H1 (cell line): ENCODE measurements around the gene PBX2. TPM values are rescaled to one million over a fixed set of nuclear protein-coding genes. Genes with fewer than 3 reads are reported as not detected.

Experiments
- CTCF ChIA-PET: fragments of 300-600 bp; sonication (Branson Sonifier 250); formaldehyde crosslinking; loops from one replicate; lab custom pipeline; 2021; ENCODE audit not compliant: partially characterized antibody; lab: Charles Lee
- POLR2A ChIA-PET: fragments of 300-600 bp; sonication (Branson Sonifier 250); formaldehyde crosslinking; loops from one replicate; lab custom pipeline; 2021; ENCODE audit warnings: inconsistent platforms; ENCODE audit not compliant: partially characterized antibody; lab: Charles Lee
- DNase-seq, 2 experiments: peaks; one replicate each; pipeline versions ENCODE4 v3.0.0 to v3.0.0-alpha.2; 2010 to 2022; ENCODE audit warnings: low spot score in 2 of 2, low read depth in 1 of 2, mixed read lengths in 1 of 2
- FAIRE-seq: peaks from 2 replicates; lab custom pipeline; 2011; peaks lifted over from hg19 to GRCh38; lab: Jason Lieb, UNC
- H2AFZ ChIP-seq: 2 replicates; pipeline ENCODE4 v1.8.1; 2012; ENCODE audit warnings: low read length, inconsistent platforms
- H2AK5ac ChIP-seq: 2 replicates; pipeline ENCODE4 v1.6.1; 2013; ENCODE audit warnings: low read depth, low read length
- H2BK120ac ChIP-seq: replicated peaks from 2 replicates; pipeline ENCODE3; 2013; ENCODE audit warnings: low read depth, low read length, inconsistent platforms
- H2BK12ac ChIP-seq: 2 replicates; pipeline ENCODE4 v1.6.1; 2013; ENCODE audit warnings: low read depth, low read length
- H2BK15ac ChIP-seq: 2 replicates; pipeline ENCODE4 v1.6.1; 2013; ENCODE audit warnings: low read length
- H2BK20ac ChIP-seq: 2 replicates; pipeline ENCODE4 v1.6.1; 2013; ENCODE audit warnings: low read length
- H2BK5ac ChIP-seq: 2 replicates; pipeline ENCODE4 v1.6.1; 2013; ENCODE audit warnings: low read depth, low read length
- H3K14ac ChIP-seq: 2 replicates; pipeline ENCODE4 v1.6.1; 2013; ENCODE audit warnings: inconsistent platforms; ENCODE audit not compliant: insufficient read length
- H3K18ac ChIP-seq: 2 replicates; pipeline ENCODE4 v1.6.1; 2013; ENCODE audit warnings: low read length; ENCODE audit errors: extremely low read depth
- H3K23ac ChIP-seq: 2 replicates; pipeline ENCODE4 v1.6.1; 2013; ENCODE audit warnings: inconsistent platforms; ENCODE audit not compliant: insufficient read length
- H3K23me2 ChIP-seq: 2 replicates; pipeline ENCODE4 v1.6.1; 2013; ENCODE audit warnings: low read depth, low read length
- H3K27ac ChIP-seq: 2 replicates; pipeline ENCODE4 v1.6.1; 2011; ENCODE audit warnings: low read depth, low read length, inconsistent platforms
- H3K27me3 ChIP-seq, 4 experiments: replicated peaks in 1 of 4; 1 replicate in 1 of 4; 2 replicates in 3 of 4; pipeline versions ENCODE4 v1.6.1 to v1.8.1; 2011 to 2013; ENCODE audit warnings: low read length in 3 of 4, mild to moderate bottlenecking in 3 of 4, inconsistent platforms in 2 of 4, mixed read lengths in 2 of 4, moderate library complexity in 1 of 4; ENCODE audit not compliant: control insufficient read depth in 3 of 4, insufficient read depth in 3 of 4; ENCODE audit errors: extremely low read depth in 1 of 4
- H3K36me3 ChIP-seq, 4 experiments: 2 replicates each; pipeline versions ENCODE4 v1.6.1 to v1.8.1; 2011 to 2013; ENCODE audit warnings: mild to moderate bottlenecking in 4 of 4, low read length in 3 of 4, moderate library complexity in 2 of 4, control low read depth in 1 of 4, inconsistent platforms in 1 of 4; ENCODE audit not compliant: insufficient read depth in 4 of 4, control insufficient read depth in 2 of 4
- H3K4ac ChIP-seq: replicated peaks from 2 replicates; pipeline ENCODE3; 2013; ENCODE audit warnings: low read length, low read depth, mixed read lengths, inconsistent platforms; ENCODE audit not compliant: insufficient read length
- H3K4me1 ChIP-seq, 4 experiments: replicated peaks in 1 of 4; 1 replicate in 1 of 4; 2 replicates in 3 of 4; pipeline versions ENCODE4 v1.6.1 to v1.8.1; 2011 to 2013; ENCODE audit warnings: low read length in 3 of 4, inconsistent platforms in 2 of 4, mixed read lengths in 1 of 4; ENCODE audit not compliant: insufficient read depth in 4 of 4, control insufficient read depth in 3 of 4
- H3K4me2 ChIP-seq, 2 experiments: 2 replicates each; pipeline versions ENCODE4 v1.6.1 to v1.8.1; 2011 to 2013; ENCODE audit warnings: low read depth in 2 of 2, low read length in 2 of 2, control low read depth in 1 of 2, inconsistent platforms in 1 of 2, mild to moderate bottlenecking in 1 of 2; ENCODE audit not compliant: insufficient read depth in 1 of 2
- H3K4me3 ChIP-seq, 4 experiments: fragments of 200-600, 300-600 bp in 1 of 4; sonication (generic), shearing (Covaris generic), sonication (Bioruptor Twin) in 1 of 4; 2 replicates each; pipeline versions ENCODE4 v1.5.1 to v1.8.1; 2011 to 2016; ENCODE audit warnings: low read length in 4 of 4, low read depth in 3 of 4, control low read depth in 2 of 4, inconsistent platforms in 2 of 4, mild to moderate bottlenecking in 2 of 4, mixed read lengths in 1 of 4, moderate library complexity in 1 of 4; ENCODE audit not compliant: insufficient read depth in 2 of 4; ENCODE audit errors: extremely low read depth in 1 of 4
- H3K56ac ChIP-seq: replicated peaks from 2 replicates; pipeline ENCODE3; 2013; ENCODE audit warnings: low read depth, mild to moderate bottlenecking, mixed read lengths, low read length, inconsistent platforms; ENCODE audit not compliant: insufficient read length
- H3K79me1 ChIP-seq: 2 replicates; pipeline ENCODE4 v1.6.1; 2013; ENCODE audit warnings: low read depth, low read length, control low read depth
- H3K79me2 ChIP-seq, 2 experiments: 2 replicates each; pipeline versions ENCODE4 v1.6.1 to v1.8.1; 2012 to 2013; ENCODE audit warnings: low read length in 2 of 2, mild to moderate bottlenecking in 2 of 2, inconsistent platforms in 1 of 2; ENCODE audit not compliant: insufficient read depth in 2 of 2, control insufficient read depth in 1 of 2
- H3K9ac ChIP-seq, 4 experiments: replicated peaks in 1 of 4; 1 replicate in 1 of 4; 2 replicates in 3 of 4; pipeline versions ENCODE4 v1.6.1 to v1.8.1; 2011 to 2013; ENCODE audit warnings: low read depth in 3 of 4, low read length in 3 of 4, control low read depth in 2 of 4, mild to moderate bottlenecking in 2 of 4, moderate library complexity in 2 of 4, inconsistent platforms in 1 of 4; ENCODE audit errors: extremely low read depth in 1 of 4
- H3K9me3 ChIP-seq, 2 experiments: 2 replicates each; pipeline versions ENCODE4 v1.6.1 to v1.8.1; 2012 to 2013; ENCODE audit warnings: mild to moderate bottlenecking in 2 of 2, moderate library complexity in 2 of 2, control low read depth in 1 of 2, inconsistent platforms in 1 of 2, low read depth in 1 of 2, low read length in 1 of 2, mixed read lengths in 1 of 2; ENCODE audit not compliant: insufficient read depth in 2 of 2
- H4K20me1 ChIP-seq, 2 experiments: replicated peaks in 1 of 2; 2 replicates each; pipeline versions ENCODE3 to v1.8.1; 2011 to 2013; ENCODE audit warnings: inconsistent platforms in 2 of 2, low read length in 2 of 2, mild to moderate bottlenecking in 1 of 2; ENCODE audit not compliant: insufficient read depth in 2 of 2, control insufficient read depth in 1 of 2
- H4K5ac ChIP-seq: 2 replicates; pipeline ENCODE4 v1.6.1; 2013; ENCODE audit warnings: low read length, low read depth, mixed read lengths, inconsistent platforms; ENCODE audit not compliant: insufficient read length
- H4K8ac ChIP-seq: 2 replicates; pipeline ENCODE4 v1.8.0; 2013; ENCODE audit warnings: mild to moderate bottlenecking, moderate library complexity, low read length, inconsistent platforms; ENCODE audit not compliant: insufficient read depth; ENCODE audit errors: extremely low read depth
- H4K91ac ChIP-seq: replicated peaks from 2 replicates; pipeline ENCODE3; 2013; ENCODE audit warnings: low read length, mixed read lengths, inconsistent platforms; ENCODE audit not compliant: insufficient read length
- FOSL1 ChIP-seq: IDR thresholded peaks from 2 replicates; pipeline ENCODE4 v1.6.1; 2011; ENCODE audit warnings: mild to moderate bottlenecking, low read depth, low read length, moderate library complexity; ENCODE audit not compliant: insufficient read depth
- KDM4A ChIP-seq: IDR thresholded peaks from one replicate; pipeline ENCODE4 v1.7.1; 2012; ENCODE audit warnings: low read depth, mild to moderate bottlenecking, moderate library complexity, low read length, inconsistent platforms; ENCODE audit not compliant: severe bottlenecking
- NRF1 ChIP-seq: IDR thresholded peaks from 2 replicates; pipeline ENCODE4 v1.6.1; 2011; ENCODE audit warnings: mild to moderate bottlenecking, low read depth, low read length, improper control_type of control experiment
- RXRA ChIP-seq: IDR thresholded peaks from 2 replicates; pipeline ENCODE4 v1.6.1; 2011; ENCODE audit warnings: low read depth, mild to moderate bottlenecking, low read length, moderate library complexity; ENCODE audit not compliant: insufficient read depth
- SAP30 ChIP-seq: fragments of 300-600 bp; sonication (generic); IDR thresholded peaks from 2 replicates; pipeline ENCODE4 v1.7.1; 2012; ENCODE audit warnings: low read length, moderate library complexity, mild to moderate bottlenecking, inconsistent platforms; ENCODE audit not compliant: insufficient read depth, insufficient replicate concordance
- WGBS, 2 experiments: shearing (Covaris generic) in 1 of 2; methylation state at CpG; one replicate each; pipeline versions ENCODE4 v1.1.6 to v1.1.7; 2013 to 2015; ENCODE audit warnings: low lambda C conversion rate in 2 of 2, mixed read lengths in 2 of 2, inconsistent platforms in 1 of 2, low coverage in 1 of 2, missing lambda C conversion rate in 1 of 2; ENCODE audit not compliant: insufficient replicate concordance in 2 of 2, insufficient coverage in 1 of 2, insufficient read length in 1 of 2; ENCODE audit errors: extremely low coverage in 1 of 2, missing lambda C conversion rate in 1 of 2; 5-methylcytosine and 5-hydroxymethylcytosine counted together
- polyA plus RNA-seq, 7 experiments: library from polyadenylated mRNA; depleted of rRNA in 3 of 7; stranded (reverse) in 5 of 7; unstranded in 2 of 7; fragments of >200 nt in 5 of 7; fragments of 200-250 nt in 2 of 7; gene quantifications; 1 replicate in 5 of 7; 2 replicates in 1 of 7; 4 replicates in 1 of 7; pipeline versions ENCODE4 v1.2.1 to v1.2.3, GENCODE V29; 2011 to 2013; ENCODE audit warnings: missing spikeins in 2 of 7, mixed read lengths in 2 of 7
- total RNA-seq: library from RNA; stranded (reverse); fragmentation: NEBNext Ultra II Directional; extraction: Animal tissue kit (Norgen Biotek cat#: 25700); gene quantifications from 2 replicates; pipeline ENCODE4 v1.2.1, GENCODE V29; 2021
- TF ChIP-seq, protein P1 (sequence below), 3 experiments: IDR thresholded peaks; 1 replicate in 2 of 3; 2 replicates in 1 of 3; pipeline versions ENCODE4 v1.5.1 to v1.6.1; 2011; ENCODE audit warnings: low read length in 3 of 3, mild to moderate bottlenecking in 3 of 3, inconsistent platforms in 2 of 3, low read depth in 1 of 3, moderate library complexity in 1 of 3; ENCODE audit not compliant: insufficient read depth in 1 of 3; ENCODE audit errors: control extremely low read depth in 1 of 3
- TF ChIP-seq, protein P2 (sequence below): IDR thresholded peaks from 2 replicates; pipeline ENCODE4 v1.6.1; 2011; ENCODE audit warnings: low read depth, mild to moderate bottlenecking, low read length; ENCODE audit not compliant: insufficient read depth

The PBX2 gene
- total and polyA plus RNA-seq, 2 of the 8 experiments (the other 6 are each of a cell fraction or from before 2014, with no cell fraction given), result 102 to 130 TPM

DNA sequence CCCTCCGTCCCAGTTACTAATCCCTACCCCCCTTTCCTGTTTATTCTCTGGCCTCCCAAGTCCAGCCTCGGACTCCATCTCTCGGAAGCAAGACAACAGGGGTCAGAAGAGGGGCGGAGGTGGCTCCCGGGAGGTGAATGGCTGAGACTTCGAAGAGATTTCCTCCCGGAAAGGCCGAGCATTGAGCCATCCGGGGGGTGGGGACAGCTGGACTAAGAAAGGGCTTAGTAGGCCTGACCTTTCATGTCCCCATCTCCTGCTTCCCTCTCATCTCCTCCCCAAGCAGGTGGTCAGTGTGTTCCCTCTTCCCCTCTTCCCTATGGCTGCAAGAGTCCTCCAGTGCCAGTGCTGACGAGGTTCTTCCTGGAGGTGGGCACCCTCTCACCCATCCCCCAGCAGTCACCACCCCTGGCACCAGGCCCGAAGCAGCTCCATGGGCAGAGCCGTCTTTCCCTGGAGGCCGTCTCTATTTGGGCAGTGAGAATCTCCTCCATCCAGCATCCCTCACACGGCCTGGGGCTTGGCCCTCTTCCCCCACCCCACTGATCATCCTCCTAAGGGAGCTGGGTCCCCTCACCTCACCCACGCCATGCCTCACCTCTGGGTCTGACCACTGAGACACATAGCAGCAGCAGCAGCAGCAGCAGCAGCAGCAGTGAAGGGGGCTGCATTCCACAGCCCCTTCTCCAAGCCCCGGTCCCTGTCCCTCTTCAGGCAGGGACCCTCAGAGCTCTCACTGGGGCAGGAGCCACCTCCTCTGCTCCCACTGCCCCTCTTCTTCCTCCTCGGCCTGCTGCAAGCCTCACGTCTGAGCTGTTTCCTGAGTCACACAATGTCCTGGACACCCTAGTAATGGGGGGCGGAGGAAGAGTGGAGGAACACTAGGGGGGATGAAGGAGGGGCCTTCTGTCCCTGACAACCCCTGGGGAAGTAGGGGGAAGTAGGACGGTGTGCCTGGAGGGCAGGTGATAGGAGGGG is 33.5 kb upstream of the PBX2 start, which contains the start of gene NOTCH4:
Gene NOTCH4 (minus strand): TSS at position 810 of the 978 bp plus-strand sequence. CDS start 139 bp downstream, at position 671.
- Histone ChIP-seq H3K4ac (no peak within 1 kb of the TSS), H3K4me2 (no peak within 1 kb of the TSS), H3K23me2 (no peaks in the 10 kb centered on the region), H2BK20ac (no peak within 1 kb of the TSS), H4K91ac (no peak within 1 kb of the TSS), H4K8ac (peak within 1 kb of the TSS; percentile 59), H3K4me3 (no peak within 1 kb of the TSS), H2BK5ac (peak within 1 kb of the TSS; percentile 52; the same call in 1 of the 2 replicates), H3K56ac (no peak within 1 kb of the TSS), H3K4me1 (peaks cover 0 to 9% (median under 1%) of the 10 kb centered on the region in 4 experiments; a peak in 1 of 7 replicates), H3K9ac (no peak within 1 kb of the TSS), H4K5ac (no peak within 1 kb of the TSS), H2AFZ (peak within 1 kb of the TSS; percentile 46; the same call in 1 of the 2 replicates), H3K27ac (no peak within 1 kb of the TSS), H3K14ac (no peak within 1 kb of the TSS), H2AK5ac (no peak within 1 kb of the TSS), H3K79me1 (no peaks in the 10 kb centered on the region), H3K36me3 (no peaks in the 10 kb centered on the region), H3K23ac (no peak within 1 kb of the TSS), H3K79me2 (no peaks in the 10 kb centered on the region), H3K9me3 (no peaks in the 10 kb centered on the region), H2BK15ac (no peak within 1 kb of the TSS), H3K27me3 (no peaks in the 10 kb centered on the region), H2BK120ac (no peak within 1 kb of the TSS), H3K18ac (peak within 1 kb of the TSS; percentile 38; the same call in 1 of the 2 replicates), H4K20me1 (no peaks in the 10 kb centered on the region), H2BK12ac (no peak within 1 kb of the TSS; the same call in 1 of the 2 replicates)
- DNase-seq, result no peak
- POLR2A ChIA-PET, result no interaction called here
- FAIRE-seq, result no peak
- CTCF ChIA-PET, result interaction anchor here (0.5 to 1.1 kb wide), 3 partner anchors 26 to 222 kb away, joined by 3 read pairs; no protein-coding TSS in a partner anchor
- WGBS, 2 experiments, result 82% methylated on average over 20 of the region's 20 CpGs; no CpG with 5 or more reads in 1 of the 2 experiments
- TF ChIP-seq, protein P1, sequence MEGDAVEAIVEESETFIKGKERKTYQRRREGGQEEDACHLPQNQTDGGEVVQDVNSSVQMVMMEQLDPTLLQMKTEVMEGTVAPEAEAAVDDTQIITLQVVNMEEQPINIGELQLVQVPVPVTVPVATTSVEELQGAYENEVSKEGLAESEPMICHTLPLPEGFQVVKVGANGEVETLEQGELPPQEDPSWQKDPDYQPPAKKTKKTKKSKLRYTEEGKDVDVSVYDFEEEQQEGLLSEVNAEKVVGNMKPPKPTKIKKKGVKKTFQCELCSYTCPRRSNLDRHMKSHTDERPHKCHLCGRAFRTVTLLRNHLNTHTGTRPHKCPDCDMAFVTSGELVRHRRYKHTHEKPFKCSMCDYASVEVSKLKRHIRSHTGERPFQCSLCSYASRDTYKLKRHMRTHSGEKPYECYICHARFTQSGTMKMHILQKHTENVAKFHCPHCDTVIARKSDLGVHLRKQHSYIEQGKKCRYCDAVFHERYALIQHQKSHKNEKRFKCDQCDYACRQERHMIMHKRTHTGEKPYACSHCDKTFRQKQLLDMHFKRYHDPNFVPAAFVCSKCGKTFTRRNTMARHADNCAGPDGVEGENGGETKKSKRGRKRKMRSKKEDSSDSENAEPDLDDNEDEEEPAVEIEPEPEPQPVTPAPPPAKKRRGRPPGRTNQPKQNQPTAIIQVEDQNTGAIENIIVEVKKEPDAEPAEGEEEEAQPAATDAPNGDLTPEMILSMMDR (IDR thresholded peaks at IDR 0.05; ENCODE audit: control extremely low read depth in 1 of 3, insufficient read depth in 1 of 3, low read depth in 1 of 3, low read length in 3 of 3), result no peak
- no peak for TF ChIP-seq KDM4A
- no peak for TF ChIP-seq NRF1
- TF ChIP-seq, protein P2, sequence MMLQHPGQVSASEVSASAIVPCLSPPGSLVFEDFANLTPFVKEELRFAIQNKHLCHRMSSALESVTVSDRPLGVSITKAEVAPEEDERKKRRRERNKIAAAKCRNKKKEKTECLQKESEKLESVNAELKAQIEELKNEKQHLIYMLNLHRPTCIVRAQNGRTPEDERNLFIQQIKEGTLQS, result no peak
- no peak for TF ChIP-seq FOSL1
- TF ChIP-seq RXRA, result no peak
- TF ChIP-seq SAP30, result no peak
